HepG2 (cell line): ENCODE data around the gene CD7. TPM values are rescaled to one million over a fixed set of nuclear protein-coding genes. Genes with fewer than 3 reads are reported as not detected.
A peak's percentile ranks its signal among the peaks of the same experiment; 100 is the strongest.

Experiments used
- GTF3A ChIP-seq: sonication (generic); formaldehyde crosslinking; conservative IDR thresholded peaks from 2 replicates; pipeline ENCODE4 v1.4.0; 2020; ENCODE audit warnings: mild to moderate bottlenecking, missing genetic modification reagents
- HDAC2 ChIP-seq: sonication (generic); formaldehyde crosslinking; IDR thresholded peaks from 2 replicates; pipeline ENCODE4 v1.4.0; 2020; ENCODE audit warnings: missing genetic modification reagents
- HNF4A ChIP-seq: sonication (generic); formaldehyde crosslinking; IDR thresholded peaks from 2 replicates; pipeline ENCODE4 v1.4.0; 2020; ENCODE audit warnings: missing genetic modification reagents
- MTA1 ChIP-seq: sonication (generic); formaldehyde crosslinking; IDR thresholded peaks from 2 replicates; pipeline ENCODE4 v1.4.0; 2020; ENCODE audit warnings: missing genetic modification reagents, mild to moderate bottlenecking, borderline replicate concordance
- PHF21A ChIP-seq: sonication (generic); formaldehyde crosslinking; IDR thresholded peaks from 2 replicates; pipeline ENCODE4 v1.5.0; 2020; ENCODE audit warnings: mild to moderate bottlenecking, missing genetic modification reagents
- PHF5A ChIP-seq: IDR thresholded peaks from one replicate; pipeline ENCODE4 v1.6.1; 2018; ENCODE audit warnings: low read depth, missing genetic modification reagents; ENCODE audit not compliant: unreplicated experiment
- REST ChIP-seq, 2 experiments: IDR thresholded peaks; 2 replicates each; pipeline ENCODE4 v1.6.1; 2011 to 2012; ENCODE audit warnings: low read length in 2 of 2, borderline replicate concordance in 1 of 2, low read depth in 1 of 2, mild to moderate bottlenecking in 1 of 2, moderate library complexity in 1 of 2
- ZFP41 ChIP-seq: sonication (generic); formaldehyde crosslinking; IDR thresholded peaks from 2 replicates; pipeline ENCODE4 v1.4.0; 2020; ENCODE audit warnings: mild to moderate bottlenecking, missing genetic modification reagents, borderline replicate concordance
- ZMYM3 ChIP-seq: sonication (generic); formaldehyde crosslinking; IDR thresholded peaks from 2 replicates; pipeline ENCODE4 v1.5.1; 2020; ENCODE audit warnings: mild to moderate bottlenecking, missing genetic modification reagents
- ZNF33B ChIP-seq: sonication (generic); formaldehyde crosslinking; IDR thresholded peaks from 2 replicates; pipeline ENCODE4 v1.5.1; 2020; ENCODE audit warnings: mild to moderate bottlenecking, missing genetic modification reagents
- ZNF382 ChIP-seq: sonication (generic); formaldehyde crosslinking; IDR thresholded peaks from 2 replicates; pipeline ENCODE4 v1.5.0; 2020; ENCODE audit warnings: missing genetic modification reagents, mild to moderate bottlenecking, borderline replicate concordance
- ZNF530 ChIP-seq: sonication (generic); formaldehyde crosslinking; IDR thresholded peaks from 2 replicates; pipeline ENCODE4 v1.5.0; 2020; ENCODE audit warnings: low read depth, mild to moderate bottlenecking, missing genetic modification reagents
- ZNF672 ChIP-seq: sonication (generic); formaldehyde crosslinking; IDR thresholded peaks from 2 replicates; pipeline ENCODE4 v1.8.1; 2022; ENCODE audit warnings: missing genetic modification reagents
- ZNF792 ChIP-seq: IDR thresholded peaks from 2 replicates; pipeline ENCODE4 v1.6.1; 2016
- polyA plus RNA-seq, 8 experiments: library from polyadenylated mRNA; depleted of rRNA in 3 of 8; stranded (reverse) in 7 of 8; unstranded in 1 of 8; fragments of >200 nt; fragmentation: Illumina TruSeq in 4 of 8; extraction: Trizol in 4 of 8; gene quantifications; 2 replicates each; pipeline versions ENCODE4 v1.2.1 to v1.2.3, GENCODE V29; 2011 to 2016; ENCODE audit warnings: low read depth in 4 of 8, missing spikeins in 1 of 8, mixed read lengths in 1 of 8; ENCODE audit not compliant: insufficient read depth in 1 of 8
- total RNA-seq, 5 experiments: library from RNA; depleted of rRNA; stranded (reverse); fragments of >200 nt; fragmentation: Illumina TruSeq; extraction: Trizol; gene quantifications; 2 replicates each; pipeline ENCODE4 v1.2.3, GENCODE V29; 2016; ENCODE audit warnings: low read depth in 1 of 5
- TF ChIP-seq, protein P1 (sequence below): sonication (generic); formaldehyde crosslinking; IDR thresholded peaks from 2 replicates; pipeline ENCODE4 v1.4.0; 2020; ENCODE audit warnings: missing genetic modification reagents, mild to moderate bottlenecking, borderline replicate concordance
- TF ChIP-seq, protein P2 (sequence below): sonication (generic); formaldehyde crosslinking; IDR thresholded peaks from 2 replicates; pipeline ENCODE4 v1.4.0; 2020; ENCODE audit warnings: mild to moderate bottlenecking, low read depth, missing genetic modification reagents

Gene CD7
- total and polyA plus RNA-seq, 2 of the 13 experiments (the other 11 are each of a cell fraction or from before 2014, with no cell fraction given) = 67.6 to 76.4 TPM

DNA sequence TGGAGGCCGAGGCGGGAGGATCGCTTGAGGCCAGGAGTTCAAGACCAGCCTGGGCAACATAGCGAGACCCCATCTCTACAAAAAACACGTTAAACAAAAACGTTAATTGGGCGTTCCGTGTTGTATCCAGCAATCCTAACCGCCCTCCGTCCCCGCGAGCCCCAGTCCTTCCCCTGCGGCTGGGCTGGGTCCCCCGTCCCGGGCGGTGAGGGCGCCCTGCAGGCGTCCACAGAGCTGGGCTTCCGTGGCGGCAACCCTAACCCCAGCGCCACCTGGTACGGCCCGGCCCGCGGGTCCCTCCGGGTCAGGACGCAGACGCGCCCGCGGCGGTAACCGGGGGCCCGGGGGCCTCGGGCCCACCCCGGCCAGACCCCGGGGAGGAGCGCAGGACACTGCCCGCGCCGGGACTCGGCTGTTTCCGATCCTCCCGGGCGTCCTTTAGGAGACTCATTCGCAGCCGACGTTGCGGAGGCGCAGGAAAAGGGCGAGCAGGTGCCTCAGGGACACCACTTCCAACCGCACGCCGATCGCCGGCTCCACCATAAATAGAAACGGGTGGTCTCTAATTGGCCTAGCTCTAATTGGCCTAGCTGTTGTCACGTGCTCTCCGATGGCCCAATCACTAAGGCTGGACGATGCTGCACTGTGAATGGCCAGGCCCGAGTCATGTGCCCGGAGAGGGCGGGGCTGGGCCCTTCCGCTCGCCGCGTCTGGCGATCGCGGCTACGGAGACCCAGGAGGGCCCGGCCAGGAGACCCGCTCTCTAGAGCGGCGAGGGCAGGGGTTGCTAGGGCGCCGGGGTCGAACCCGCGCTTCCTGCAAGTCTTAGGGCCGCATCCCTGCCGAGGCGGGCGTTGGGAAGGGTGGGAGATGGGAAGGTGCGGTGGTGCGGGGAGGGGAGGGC, 24.9 kb downstream of the CD7 start (continued):
- TF ChIP-seq, protein P1, sequence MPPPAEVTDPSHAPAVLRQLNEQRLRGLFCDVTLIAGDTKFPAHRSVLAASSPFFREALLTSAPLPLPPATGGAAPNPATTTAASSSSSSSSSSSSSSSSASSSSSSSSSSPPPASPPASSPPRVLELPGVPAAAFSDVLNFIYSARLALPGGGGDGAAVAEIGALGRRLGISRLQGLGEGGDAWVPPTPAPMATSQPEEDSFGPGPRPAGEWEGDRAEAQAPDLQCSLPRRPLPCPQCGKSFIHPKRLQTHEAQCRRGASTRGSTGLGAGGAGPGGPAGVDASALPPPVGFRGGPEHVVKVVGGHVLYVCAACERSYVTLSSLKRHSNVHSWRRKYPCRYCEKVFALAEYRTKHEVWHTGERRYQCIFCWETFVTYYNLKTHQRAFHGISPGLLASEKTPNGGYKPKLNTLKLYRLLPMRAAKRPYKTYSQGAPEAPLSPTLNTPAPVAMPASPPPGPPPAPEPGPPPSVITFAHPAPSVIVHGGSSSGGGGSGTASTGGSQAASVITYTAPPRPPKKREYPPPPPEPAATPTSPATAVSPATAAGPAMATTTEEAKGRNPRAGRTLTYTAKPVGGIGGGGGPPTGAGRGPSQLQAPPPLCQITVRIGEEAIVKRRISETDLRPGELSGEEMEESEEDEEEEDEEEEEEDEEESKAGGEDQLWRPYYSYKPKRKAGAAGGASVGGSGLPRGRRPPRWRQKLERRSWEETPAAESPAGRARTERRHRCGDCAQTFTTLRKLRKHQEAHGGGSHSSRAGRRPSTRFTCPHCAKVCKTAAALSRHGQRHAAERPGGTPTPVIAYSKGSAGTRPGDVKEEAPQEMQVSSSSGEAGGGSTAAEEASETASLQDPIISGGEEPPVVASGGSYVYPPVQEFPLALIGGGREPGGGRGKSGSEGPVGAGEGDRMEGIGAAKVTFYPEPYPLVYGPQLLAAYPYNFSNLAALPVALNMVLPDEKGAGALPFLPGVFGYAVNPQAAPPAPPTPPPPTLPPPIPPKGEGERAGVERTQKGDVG (CRISPR knock-in tag) = peak; percentile 55; the same call in 1 of the 2 replicates
- 0 out of 2 replicates have a peak, but pooled peaks have one; percentile 59 for TF ChIP-seq ZNF382
- peak; percentile 36; the same call in 1 of the 2 replicates for TF ChIP-seq ZNF792 (CRISPR knock-in tag)
- peak; percentile 18; the same call in 1 of the 2 replicates for TF ChIP-seq MTA1
- TF ChIP-seq, protein P2, sequence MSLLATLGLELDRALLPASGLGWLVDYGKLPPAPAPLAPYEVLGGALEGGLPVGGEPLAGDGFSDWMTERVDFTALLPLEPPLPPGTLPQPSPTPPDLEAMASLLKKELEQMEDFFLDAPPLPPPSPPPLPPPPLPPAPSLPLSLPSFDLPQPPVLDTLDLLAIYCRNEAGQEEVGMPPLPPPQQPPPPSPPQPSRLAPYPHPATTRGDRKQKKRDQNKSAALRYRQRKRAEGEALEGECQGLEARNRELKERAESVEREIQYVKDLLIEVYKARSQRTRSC (CRISPR knock-in tag) = no peak
- TF ChIP-seq ZFP41 (CRISPR knock-in tag) = peak; percentile 97
- TF ChIP-seq PHF5A (CRISPR knock-in tag) = no peak
- TF ChIP-seq ZNF672 (CRISPR knock-in tag) = 0 out of 2 replicates have a peak, but pooled peaks have one; percentile 37
- TF ChIP-seq REST (IDR thresholded peaks at IDR 0.05; ENCODE audit: borderline replicate concordance in 1 of 2, low read depth in 1 of 2, low read length in 2 of 2) = 0 out of 4 replicates have a peak, but pooled peaks of 1 of the 2 experiments have one; percentile 16
- peak; percentile 58 for TF ChIP-seq ZMYM3 (CRISPR knock-in tag)
- peak; percentile 60 for TF ChIP-seq HDAC2 (CRISPR knock-in tag)
- TF ChIP-seq ZNF530 = no peak
- no peak; the same call in 1 of the 2 replicates for TF ChIP-seq PHF21A (CRISPR knock-in tag)
- no peak; the same call in 1 of the 2 replicates for TF ChIP-seq ZNF33B (CRISPR knock-in tag)
- no peak for TF ChIP-seq GTF3A (CRISPR knock-in tag)
- TF ChIP-seq HNF4A (CRISPR knock-in tag) = peak; percentile 18; the same call in 1 of the 2 replicates
